ENCODE data around the gene ALDH8A1.
"Not testable (repeated sequence)": the region's sequence is repeated elsewhere in the genome, so short reads cannot be mapped to it uniquely, and the experiment has no call there.

The ALDH8A1 gene

GRCh38 chr6:134910593-134910935 is 39.3 kb downstream of the ALDH8A1 start:
- DNase-seq (ENCODE audit: low read depth in 3 of 3), result no peak

- DNase-seq (ENCODE audit: low read depth in 3 of 3), result no peak
Observed at GRCh38 chr6:134909701-134910592, 40.0 kb downstream of the ALDH8A1 start.

- DNase-seq (ENCODE audit: low read depth in 3 of 3), result no peak
Observed at GRCh38 chr6:134908906-134909516, 40.9 kb downstream of the ALDH8A1 start.

- DNase-seq (ENCODE audit: low read depth in 3 of 3), result not testable (repeated sequence)
Observed at GRCh38 chr6:134904731-134905130, 45.2 kb downstream of the ALDH8A1 start.

- no peak for DNase-seq (ENCODE audit: low read depth in 3 of 3)
Observed at GRCh38 chr6:134903448-134903847, 46.5 kb downstream of the ALDH8A1 start.

- DNase-seq (ENCODE audit: low read depth in 3 of 3), result no peak
Observed at GRCh38 chr6:134902936-134903335, 47.0 kb downstream of the ALDH8A1 start.

GRCh38 chr6:134902074-134902861 is 47.6 kb downstream of the ALDH8A1 start:
- no peak for DNase-seq (ENCODE audit: low read depth in 3 of 3)

GRCh38 chr6:134898575-134898974 is 51.3 kb downstream of the ALDH8A1 start:
- no peak for DNase-seq (ENCODE audit: low read depth in 3 of 3)

- DNase-seq (ENCODE audit: low read depth in 3 of 3), result not testable (repeated sequence)
Observed at GRCh38 chr6:134898166-134898565, 51.7 kb downstream of the ALDH8A1 start.

- no peak for DNase-seq (ENCODE audit: low read depth in 3 of 3)
Observed at GRCh38 chr6:134896910-134897309, 53.0 kb downstream of the ALDH8A1 start.

- no peak for DNase-seq (ENCODE audit: low read depth in 3 of 3)
Observed at GRCh38 chr6:134894800-134895199, 55.1 kb downstream of the ALDH8A1 start.

GRCh38 chr6:134892362-134892761 is 57.5 kb downstream of the ALDH8A1 start:
- no peak for DNase-seq (ENCODE audit: low read depth in 3 of 3)

- DNase-seq (ENCODE audit: low read depth in 3 of 3), result no peak
Observed at GRCh38 chr6:134891633-134892032, 58.3 kb downstream of the ALDH8A1 start.

- DNase-seq (ENCODE audit: low read depth in 3 of 3), result no peak
Observed at GRCh38 chr6:134888316-134888715, 61.6 kb downstream of the ALDH8A1 start.

GRCh38 chr6:134884752-134885151 is 65.1 kb downstream of the ALDH8A1 start:
- DNase-seq (ENCODE audit: low read depth in 3 of 3), result no peak

GRCh38 chr6:134883314-134883713 is 66.6 kb downstream of the ALDH8A1 start:
- no peak for DNase-seq (ENCODE audit: low read depth in 3 of 3)

- DNase-seq (ENCODE audit: low read depth in 3 of 3), result peak; percentile 3 to 33 (median 9)
Observed at GRCh38 chr6:134882426-134883038, 67.4 kb downstream of the ALDH8A1 start.

- no peak for DNase-seq (ENCODE audit: low read depth in 3 of 3)
Observed at GRCh38 chr6:134880487-134881190, 69.3 kb downstream of the ALDH8A1 start.

GRCh38 chr6:134878136-134878535 is 71.8 kb downstream of the ALDH8A1 start:
- DNase-seq (ENCODE audit: low read depth in 3 of 3), result no peak

GRCh38 chr6:134875367-134875766 is 74.5 kb downstream of the ALDH8A1 start:
- no peak for DNase-seq (ENCODE audit: low read depth in 3 of 3)
